DOHH2 (cell line): ENCODE results near the gene INCENP.

Source experiments
- CTCF ChIP-seq: fragments of 200-600 bp; sonication (generic); IDR thresholded peaks from one replicate; pipeline ENCODE4 v1.5.1; 2014; ENCODE audit warnings: antibody characterized with exemption, mild to moderate bottlenecking, low read depth, low read length; ENCODE audit not compliant: poor library complexity, severe bottlenecking
- EZH2phosphoT487 ChIP-seq: fragments of 200-600 bp; sonication (generic); IDR thresholded peaks from 2 replicates; pipeline ENCODE4 v1.6.1; 2017; ENCODE audit warnings: borderline replicate concordance, mild to moderate bottlenecking, antibody characterized with exemption, low read length, moderate library complexity, mixed read lengths

- TF ChIP-seq CTCF, result no peak
- TF ChIP-seq EZH2phosphoT487, result no peak
Observed at GRCh38 chr11:62190011-62190410, 66.2 kb downstream of the INCENP start, which contains the start of gene SCGB1D1.
